Uterus (tissue), 4 donors: ENCODE results near the gene SOS2. TPM values are rescaled to one million over a fixed set of nuclear protein-coding genes. Genes with fewer than 3 reads are reported as not detected.

Experiments used
- DNase-seq, 2 donors: peaks; one replicate each; pipeline ENCODE4 v3.0.0-alpha.2; 2019 to 2020
- H3K27ac ChIP-seq, 2 donors: fragments of 200-600 bp; sonication (generic); 1 replicate in 1 of 2; 2 replicates in 1 of 2; pipeline ENCODE4 v1.5.1; 2016 to 2018
- H3K27me3 ChIP-seq, 2 donors: fragments of 200-600 bp; sonication (generic); one replicate each; pipeline ENCODE4 v1.5.1; 2018 to 2019; ENCODE audit warnings: control low read depth in 1 of 2
- H3K36me3 ChIP-seq, 2 donors: fragments of 200-600 bp; sonication (generic); one replicate each; pipeline ENCODE4 v1.5.1; 2019; ENCODE audit warnings: control low read depth in 1 of 2
- H3K4me1 ChIP-seq, 2 donors: fragments of 200-600 bp; sonication (generic); one replicate each; pipeline ENCODE4 v1.5.1; 2018 to 2019; ENCODE audit warnings: control low read depth in 1 of 2
- H3K4me3 ChIP-seq, 2 donors: fragments of 200-600 bp; sonication (generic); 1 replicate in 1 of 2; 2 replicates in 1 of 2; pipeline ENCODE4 v1.5.1; 2018 to 2019; ENCODE audit warnings: mild to moderate bottlenecking in 1 of 2
- H3K9me3 ChIP-seq, 2 donors: fragments of 200-600 bp; sonication (generic); one replicate each; pipeline ENCODE4 v1.5.1; 2019; ENCODE audit warnings: control low read depth in 1 of 2
- CTCF ChIP-seq, 4 experiments: fragments of 200-600 bp in 2 of 4; fragments of 450-650 bp in 2 of 4; sonication (generic) in 2 of 4; IDR thresholded peaks; one replicate each; pipeline ENCODE4 v1.5.1; 2016 to 2019; ENCODE audit warnings: antibody characterized with exemption in 4 of 4, mild to moderate bottlenecking in 2 of 4, moderate library complexity in 1 of 4
- POLR2A ChIP-seq, 2 donors: fragments of 450-650 bp; IDR thresholded peaks; one replicate each; pipeline ENCODE4 v1.6.1; 2016; ENCODE audit warnings: antibody characterized with exemption in 2 of 2, mild to moderate bottlenecking in 1 of 2, moderate library complexity in 1 of 2
- intact Hi-C: fragments of 100-400 bp; cut with DNase I; formaldehyde crosslinking; loops from one replicate; pipeline ENCODE4 v1.15.1; 2023; ENCODE audit warnings: low total_unique reads
- total RNA-seq, 4 donors: library from RNA; depleted of rRNA in 3 of 4; stranded (reverse); fragments of >200 nt in 3 of 4; gene quantifications; one replicate each; pipeline versions ENCODE4 v1.1.0 to v1.2.4, GENCODE V29; 2014 to 2023
- donor health status: DM: yes; HTN: yes; CAD: no.

SOS2 gene
- total RNA-seq, result 10 to 100 TPM; 21.8 to 66.9 (median 32.8) TPM

DNA sequence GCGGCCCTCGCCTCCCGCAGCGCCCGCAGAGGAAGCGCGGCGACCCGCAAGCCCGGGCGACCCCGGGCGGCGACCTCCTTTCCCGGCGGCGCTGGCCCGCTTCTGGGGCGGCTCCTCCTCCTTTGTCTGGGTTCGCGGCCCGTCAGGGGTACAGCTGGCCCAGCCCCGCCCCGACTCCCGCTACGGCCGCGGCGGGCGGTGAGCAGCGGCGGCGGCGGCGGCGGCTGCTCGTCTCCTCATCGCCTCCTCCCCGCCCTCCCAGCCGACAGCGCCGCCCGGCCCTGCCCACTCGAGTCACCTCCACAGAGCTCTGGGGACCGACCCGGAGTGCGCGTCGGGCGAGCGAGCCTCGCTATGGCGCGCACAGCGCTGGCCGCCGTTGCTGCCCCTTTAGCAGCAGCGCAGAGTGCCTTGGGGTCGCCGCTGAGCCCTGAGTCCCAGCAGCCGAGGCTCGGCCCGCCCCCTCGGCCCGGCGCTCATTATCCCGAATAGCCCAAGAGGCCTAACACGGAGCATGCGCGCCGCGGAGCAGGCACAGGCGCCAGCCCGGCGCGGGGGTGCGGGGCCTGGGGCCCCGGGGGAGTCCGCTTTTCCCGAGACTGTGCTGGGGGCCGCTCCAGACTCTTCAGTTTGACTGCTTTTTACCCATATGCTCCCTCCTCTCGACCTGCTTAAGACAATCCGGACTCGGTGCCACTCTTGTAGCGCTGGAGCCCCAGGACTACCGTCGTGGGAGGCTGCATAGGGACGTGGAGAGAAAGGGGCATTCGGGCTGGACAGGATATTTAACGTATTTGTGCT lies at the start of gene SOS2:
TSS of gene SOS2 (minus strand) at position 104 of the 801 bp plus-strand sequence. CDS start 295 bp downstream, outside the sequence.
- peak within 1 kb of the TSS; percentile 83 to 91 for H3K4me3 ChIP-seq
- H3K36me3 ChIP-seq, result no peaks in the 10 kb centered on the region
- H3K9me3 ChIP-seq, result no peaks in the 10 kb centered on the region
- intact Hi-C loops, result no loop called here
- H3K27ac ChIP-seq, result peak within 1 kb of the TSS; percentile 99
- H3K27me3 ChIP-seq, result no peaks in the 10 kb centered on the region
- peak; percentile 82 to 83 for DNase-seq
- H3K4me1 ChIP-seq, result peaks cover 0 to 9% of the 10 kb centered on the region in 2 donors
- TF ChIP-seq POLR2A (IDR thresholded peaks at IDR 0.05) (peak; percentile 78 to 88), CTCF (IDR thresholded peaks at IDR 0.05) (peak in 3 of 4 experiments; percentile 3 to 25 (median 12))

- intact Hi-C loops, result no loop called here
- DNase-seq, result no peak
- no peaks in the 10 kb centered on the region for H3K36me3 ChIP-seq
- H3K4me3 ChIP-seq, result no peak overlapping the region
- no peaks in the 10 kb centered on the region for H3K4me1 ChIP-seq
- TF ChIP-seq CTCF (IDR thresholded peaks at IDR 0.05) (no peak), POLR2A (IDR thresholded peaks at IDR 0.05) (no peak)
- no peaks in the 10 kb centered on the region for H3K9me3 ChIP-seq
- H3K27me3 ChIP-seq, result no peaks in the 10 kb centered on the region
- H3K27ac ChIP-seq, result no peak overlapping the region
Observed at GRCh38 chr14:50272498-50272897, 41.1 kb upstream of the SOS2 start.

GRCh38 chr14:50270932-50271331 lies 39.6 kb upstream of the SOS2 start:
- Histone ChIP-seq H3K4me1 (no peaks in the 10 kb centered on the region), H3K4me3 (no peak overlapping the region), H3K9me3 (no peaks in the 10 kb centered on the region), H3K27ac (no peak overlapping the region), H3K36me3 (no peaks in the 10 kb centered on the region), H3K27me3 (no peaks in the 10 kb centered on the region)
- TF ChIP-seq POLR2A (IDR thresholded peaks at IDR 0.05), result no peak
- no peak for TF ChIP-seq CTCF (IDR thresholded peaks at IDR 0.05)
- DNase-seq, result no peak
- intact Hi-C loops, result no loop called here

- H3K9me3 ChIP-seq, result no peaks in the 10 kb centered on the region
- no peaks in the 10 kb centered on the region for H3K27me3 ChIP-seq
- DNase-seq, result no peak
- no peak overlapping the region for H3K27ac ChIP-seq
- no peaks in the 10 kb centered on the region for H3K36me3 ChIP-seq
- TF ChIP-seq POLR2A (IDR thresholded peaks at IDR 0.05), result no peak
- no peak for TF ChIP-seq CTCF (IDR thresholded peaks at IDR 0.05)
- no peaks in the 10 kb centered on the region for H3K4me1 ChIP-seq
- no peak overlapping the region for H3K4me3 ChIP-seq
- intact Hi-C loops, result no loop called here
Observed at GRCh38 chr14:50265029-50265428, 33.7 kb upstream of the SOS2 start.

GRCh38 chr14:50263321-50263720 lies 31.9 kb upstream of the SOS2 start:
- no peaks in the 10 kb centered on the region for H3K4me1 ChIP-seq

More at GRCh38 chr14:50263321-50263720, 31.9 kb upstream of the SOS2 start:
- intact Hi-C loops, result no loop called here
- no peaks in the 10 kb centered on the region for H3K9me3 ChIP-seq
- H3K27me3 ChIP-seq, result no peaks in the 10 kb centered on the region
- DNase-seq, result no peak
- TF ChIP-seq POLR2A (IDR thresholded peaks at IDR 0.05) (no peak), CTCF (IDR thresholded peaks at IDR 0.05) (no peak)
- no peak overlapping the region for H3K27ac ChIP-seq
- H3K4me3 ChIP-seq, result no peak overlapping the region
- no peaks in the 10 kb centered on the region for H3K36me3 ChIP-seq
